Activated CD8-positive, alpha-beta memory T cell treated with anti-CD3 and anti-CD28 coated beads for 36 hours (primary cell): ENCODE results near the gene AOPEP. TPM values are rescaled to one million over a fixed set of nuclear protein-coding genes. Genes with fewer than 3 reads are reported as not detected.
"Not testable (repeated sequence)": the region's sequence is repeated elsewhere in the genome, so short reads cannot be mapped to it uniquely, and the experiment has no call there.

Experiments used
- CTCF ChIA-PET: fragments of 350-600 bp; sonication (Branson Sonifier 250); formaldehyde crosslinking; loops from one replicate; lab custom pipeline; 2021; ENCODE audit warnings: antibody characterized with exemption; lab: Charles Lee
- POLR2A ChIA-PET: fragments of 350-600 bp; sonication (Branson Sonifier 250); formaldehyde crosslinking; loops from one replicate; lab custom pipeline; 2021; ENCODE audit warnings: antibody characterized with exemption; lab: Charles Lee
- total RNA-seq, 2 experiments: library from RNA; stranded (reverse); gene quantifications; one replicate each; pipeline ENCODE4 v1.2.3, GENCODE V29; 2021

AOPEP gene
- total RNA-seq, 2 experiments from 2014 or later: 7.4 to 7.8 TPM

DNA sequence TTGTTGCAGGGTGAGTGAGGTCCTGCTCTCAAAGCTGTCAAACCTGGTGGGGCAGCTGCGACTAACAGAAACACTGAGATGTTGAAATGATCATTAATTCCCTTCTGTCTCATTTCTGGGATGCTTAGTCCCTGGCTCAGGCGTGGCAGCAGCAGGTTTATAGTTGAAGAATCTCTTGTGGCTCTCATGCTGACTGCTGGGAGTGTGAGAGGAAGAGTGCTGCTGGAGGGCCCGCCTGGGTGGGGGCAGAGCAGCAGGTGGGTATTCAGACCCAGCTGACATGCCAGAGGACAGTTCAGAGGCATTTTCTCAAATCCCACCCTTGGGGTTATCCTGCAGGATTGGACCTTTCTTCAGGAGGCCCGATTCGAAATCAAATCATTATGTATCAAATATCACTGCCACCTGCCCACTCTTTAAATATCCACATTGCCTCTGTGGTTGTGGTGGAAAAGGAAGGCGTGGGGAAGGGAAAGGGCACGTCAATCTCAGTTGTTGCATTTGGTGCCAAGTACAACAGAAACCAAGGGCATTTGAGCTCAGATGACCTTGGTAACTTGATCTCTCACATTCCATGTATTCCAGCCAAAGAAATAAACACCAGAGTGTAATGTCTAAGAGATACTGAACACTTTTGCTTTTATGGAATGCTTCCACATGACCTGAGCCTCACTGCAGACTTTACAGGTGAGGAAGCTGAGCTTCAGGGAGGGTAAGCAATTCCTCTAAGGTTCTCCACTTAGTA lies 224.3 kb downstream of the AOPEP start:
- ChIA-PET CTCF (no interaction called here), POLR2A (no interaction called here)

- POLR2A ChIA-PET: no interaction called here
- CTCF ChIA-PET: no interaction called here
Measured at GRCh38 chr9:94951324-94952135, 225.0 kb downstream of the AOPEP start.

DNA sequence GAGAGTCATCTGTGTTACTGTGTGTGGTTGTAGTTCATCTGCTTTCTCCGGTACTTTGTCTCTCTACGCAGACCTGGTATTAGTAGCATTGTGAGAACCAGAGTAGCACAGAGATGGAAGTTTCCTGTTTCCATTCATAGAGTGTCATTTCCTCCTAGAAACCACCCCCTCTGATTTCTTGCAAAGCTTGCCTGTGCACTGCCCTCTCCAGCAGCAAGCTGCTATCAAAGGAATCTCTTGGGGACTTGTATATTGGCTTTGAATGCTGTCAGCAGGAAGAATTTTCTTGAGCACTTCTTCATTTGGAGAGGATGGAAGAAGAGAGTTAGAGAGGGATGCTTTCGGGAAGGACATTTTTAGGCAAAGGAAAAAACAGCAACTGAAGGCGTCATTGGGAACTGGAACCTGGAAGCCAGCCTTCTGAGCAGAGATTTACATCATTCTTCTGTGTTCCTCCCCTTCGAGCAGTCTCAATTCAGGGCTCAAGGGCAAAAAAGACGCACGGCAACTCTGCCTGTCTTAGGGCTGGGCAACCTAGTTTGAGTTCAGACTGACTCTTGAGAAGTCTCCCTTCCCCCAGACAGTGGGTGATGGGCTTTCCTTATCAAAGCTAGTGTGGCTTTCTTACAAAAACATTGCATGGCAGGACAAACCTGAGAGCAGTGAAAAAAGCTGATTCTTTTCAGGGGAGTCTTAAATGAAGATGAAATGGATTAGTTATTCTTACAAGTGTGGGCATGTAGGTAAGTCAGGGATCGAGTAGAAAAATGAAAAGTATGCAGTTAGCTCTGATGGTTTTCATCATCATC lies 226.3 kb downstream of the AOPEP start:
- POLR2A ChIA-PET: no interaction called here
- CTCF ChIA-PET: no interaction called here

DNA sequence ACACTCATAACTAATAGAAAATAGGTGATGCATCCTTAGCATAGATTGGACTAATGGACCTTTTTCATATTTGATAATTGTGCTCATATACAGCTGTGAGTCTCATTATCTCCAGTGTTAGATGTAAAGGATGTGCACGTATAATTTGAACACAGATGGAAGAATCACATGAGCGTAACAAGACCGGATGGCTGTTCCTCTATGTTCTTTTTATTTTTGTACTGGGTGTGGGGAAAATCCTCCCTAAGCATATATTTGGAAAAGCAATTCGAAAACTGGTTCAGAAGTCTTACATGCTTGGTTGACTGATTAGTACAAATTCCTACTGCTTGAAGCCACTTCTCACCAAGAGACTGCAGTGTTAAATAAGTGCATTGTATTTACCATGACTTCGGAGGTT lies 230.2 kb downstream of the AOPEP start:
- CTCF ChIA-PET: no interaction called here

GRCh38 chr9:94960964-94961363 lies 234.5 kb downstream of the AOPEP start:
- ChIA-PET CTCF (no interaction called here), POLR2A (no interaction called here)

More for the DNA sequence above, 230.2 kb downstream of the AOPEP start:
- POLR2A ChIA-PET: no interaction called here

GRCh38 chr9:94961870-94962269 lies 235.4 kb downstream of the AOPEP start:
- ChIA-PET CTCF (no interaction called here), POLR2A (no interaction called here)

- CTCF ChIA-PET, POLR2A ChIA-PET: not testable (repeated sequence)
Measured at GRCh38 chr9:94965631-94966030, 239.1 kb downstream of the AOPEP start.

- CTCF ChIA-PET: not testable (repeated sequence)
Measured at GRCh38 chr9:94966046-94966445, 239.5 kb downstream of the AOPEP start.

GRCh38 chr9:94967482-94967881 lies 241.0 kb downstream of the AOPEP start:
- POLR2A ChIA-PET: no interaction called here
- CTCF ChIA-PET: no interaction called here

More at GRCh38 chr9:94966046-94966445, 239.5 kb downstream of the AOPEP start:
- POLR2A ChIA-PET: not testable (repeated sequence)

DNA sequence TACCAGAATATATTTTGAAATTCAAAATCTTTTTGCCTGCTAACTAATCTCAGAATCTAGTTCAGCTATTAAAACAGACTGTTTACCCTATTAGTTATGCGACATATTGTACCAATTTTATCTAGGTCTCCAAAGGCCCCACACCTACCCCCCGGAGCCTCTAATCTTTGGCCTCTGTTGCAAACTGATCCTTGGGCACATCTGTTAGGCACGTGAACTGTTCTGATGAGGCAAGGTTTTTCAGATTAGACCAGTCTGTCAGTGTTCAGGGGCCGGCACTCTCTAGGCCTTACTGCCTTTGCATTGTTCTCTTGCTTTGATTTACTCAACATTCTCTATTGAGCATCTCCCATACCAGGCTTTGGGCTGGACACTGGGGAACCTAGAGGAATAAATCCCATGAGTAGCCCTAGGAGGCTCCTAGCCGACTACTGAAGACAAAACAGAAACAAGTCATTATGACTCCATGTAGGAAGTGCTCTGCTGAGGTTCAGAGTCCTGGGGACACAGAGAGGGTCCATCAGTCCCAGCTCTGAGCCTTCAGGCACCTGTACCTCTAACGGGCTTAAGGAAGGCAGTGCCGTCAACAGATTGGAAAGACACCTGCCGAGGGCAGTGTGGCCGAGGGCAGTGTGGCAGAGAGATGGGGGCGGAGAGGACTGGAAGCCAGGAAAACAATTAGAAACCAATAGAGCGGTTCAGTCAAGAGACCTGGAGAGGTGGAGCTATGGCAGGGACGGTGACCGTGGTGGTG lies 245.1 kb downstream of the AOPEP start:
- POLR2A ChIA-PET: no interaction called here
- CTCF ChIA-PET: no interaction called here

- ChIA-PET POLR2A (no interaction called here), CTCF (no interaction called here)
Measured at GRCh38 chr9:94973451-94973941, 247.0 kb downstream of the AOPEP start.

DNA sequence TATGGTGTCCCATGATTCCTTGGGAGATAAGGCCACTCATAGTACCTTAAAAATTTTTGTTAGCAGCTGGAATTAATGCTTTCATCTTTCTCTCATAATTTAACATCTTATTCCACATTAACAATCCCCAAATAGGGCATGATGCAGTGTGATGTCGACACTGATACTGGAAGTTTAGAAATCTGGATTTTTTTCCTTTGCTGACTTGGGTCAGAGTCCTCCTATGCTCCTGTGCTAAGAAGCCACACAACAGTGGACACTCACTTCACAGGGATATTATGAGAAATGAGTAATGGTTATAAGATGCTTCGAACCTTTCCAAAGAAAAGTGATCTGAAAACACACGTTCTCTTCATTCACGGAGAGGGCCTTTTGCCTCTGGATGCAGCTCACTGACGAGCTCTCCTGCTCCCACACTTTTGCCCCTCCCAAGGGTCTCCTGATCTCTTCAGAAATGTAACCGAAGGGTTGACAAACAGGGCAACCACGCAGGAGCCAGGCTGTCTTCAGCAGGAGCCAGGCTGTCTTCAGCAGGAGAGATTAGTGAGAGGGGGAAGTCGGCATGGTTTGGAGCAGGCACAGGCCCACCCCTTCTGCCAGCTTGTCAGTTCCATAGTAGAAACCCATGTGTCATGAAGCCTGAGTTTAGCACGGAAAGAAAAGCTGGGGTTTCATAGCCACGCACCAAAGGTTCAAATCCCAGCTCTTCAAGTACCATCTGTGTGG lies 247.8 kb downstream of the AOPEP start:
- ChIA-PET POLR2A (no interaction called here), CTCF (no interaction called here)

- ChIA-PET CTCF (no interaction called here), POLR2A (no interaction called here)
Measured at GRCh38 chr9:94975480-94975879, 249.0 kb downstream of the AOPEP start.

DNA sequence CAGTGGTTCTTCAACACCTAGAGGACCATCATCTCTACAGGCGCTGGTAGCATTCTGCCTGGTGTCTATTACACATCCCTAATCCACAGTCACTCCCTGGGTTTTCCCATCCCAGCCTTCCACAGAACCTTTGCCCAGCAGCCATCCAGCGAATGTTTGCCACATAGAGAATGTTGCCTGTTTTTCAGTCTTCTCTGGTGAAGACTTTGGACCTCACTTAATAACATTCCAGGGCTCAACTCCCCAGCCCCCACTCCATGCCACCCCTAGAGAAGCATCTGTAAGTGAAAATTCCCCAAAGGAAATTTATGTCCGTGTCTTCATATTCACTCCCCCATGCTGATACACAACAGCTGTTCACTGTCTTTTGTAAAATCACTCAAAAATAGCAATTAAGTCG lies 249.6 kb downstream of the AOPEP start:
- ChIA-PET POLR2A (no interaction called here), CTCF (no interaction called here)

DNA sequence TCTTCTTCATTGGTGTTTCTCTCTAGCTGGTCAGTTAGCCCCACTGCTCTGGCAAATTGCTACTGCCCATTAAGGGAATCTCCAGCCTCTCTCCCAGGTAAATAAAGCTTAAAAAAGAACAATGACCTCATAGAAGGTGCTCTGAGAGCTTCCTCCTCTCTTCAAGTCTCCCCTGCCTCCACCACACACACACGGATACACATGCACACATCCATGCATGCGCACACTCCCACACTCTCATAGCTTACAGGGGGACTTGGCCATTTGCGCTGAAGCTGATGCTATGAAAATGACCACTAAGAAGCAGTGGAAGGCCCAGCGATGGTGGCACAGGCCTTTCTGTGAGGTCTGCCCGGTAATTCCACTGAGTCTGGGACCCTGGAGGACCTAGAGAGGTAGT lies 250.9 kb downstream of the AOPEP start:
- ChIA-PET POLR2A (no interaction called here), CTCF (no interaction called here)

GRCh38 chr9:94979904-94980507 lies 253.5 kb downstream of the AOPEP start:
- ChIA-PET POLR2A (no interaction called here), CTCF (no interaction called here)

DNA sequence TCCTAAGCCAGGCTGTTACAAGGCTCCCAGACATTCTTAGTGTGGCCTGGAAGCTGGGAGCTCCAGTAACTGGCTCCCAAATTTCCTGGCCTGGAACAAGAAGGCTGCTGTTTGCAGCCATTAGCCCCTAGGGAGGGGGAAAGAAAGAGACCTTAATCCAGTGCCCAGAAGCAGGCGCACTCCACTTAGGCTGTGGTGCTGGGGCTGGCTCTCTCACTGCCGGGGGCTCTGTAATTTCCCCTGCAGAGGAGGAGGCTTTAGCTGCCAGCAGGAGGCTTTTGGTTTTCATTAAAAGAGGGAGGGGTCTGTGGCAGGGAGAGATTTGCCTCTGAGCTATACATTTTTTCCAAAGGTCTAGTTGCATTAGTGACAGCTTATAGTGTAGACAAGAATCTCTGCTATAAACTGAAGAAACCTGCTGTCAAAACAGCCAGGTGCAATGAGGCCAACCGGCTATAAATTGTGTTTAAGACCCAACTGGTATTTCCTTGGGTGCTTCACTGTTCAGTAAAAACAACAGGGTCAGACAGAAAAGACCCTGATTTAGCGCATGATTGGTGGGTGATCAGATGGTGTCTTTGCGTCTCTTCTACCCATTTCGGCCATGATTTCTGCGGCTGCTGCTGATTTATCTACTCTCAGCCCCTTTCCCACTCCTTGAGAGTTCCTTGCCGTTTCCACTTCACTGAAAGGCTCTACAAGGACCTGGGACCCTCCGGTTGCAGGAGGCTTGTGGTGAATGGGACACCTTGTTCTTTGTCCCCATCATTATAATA lies 254.6 kb downstream of the AOPEP start:
- POLR2A ChIA-PET: no interaction called here
- CTCF ChIA-PET: no interaction called here

GRCh38 chr9:94981723-94982090 lies 255.2 kb downstream of the AOPEP start:
- ChIA-PET POLR2A (no interaction called here), CTCF (no interaction called here)
